H54 (cell line): ENCODE data around the gene ZNF575.

Experiments used
- DNase-seq: peaks from one replicate; pipeline ENCODE4 v3.0.0; 2011; ENCODE audit warnings: low spot score, mixed read lengths; ENCODE audit not compliant: insufficient read length
- FAIRE-seq: peaks from 3 replicates; lab custom pipeline; 2011; peaks lifted over from hg19 to GRCh38; lab: Jason Lieb, UNC
- POLR2A ChIP-seq: IDR thresholded peaks from 2 replicates; pipeline ENCODE4 v1.6.1; 2011; ENCODE audit warnings: low read depth, mild to moderate bottlenecking, low read length

Gene ZNF575, protein sequence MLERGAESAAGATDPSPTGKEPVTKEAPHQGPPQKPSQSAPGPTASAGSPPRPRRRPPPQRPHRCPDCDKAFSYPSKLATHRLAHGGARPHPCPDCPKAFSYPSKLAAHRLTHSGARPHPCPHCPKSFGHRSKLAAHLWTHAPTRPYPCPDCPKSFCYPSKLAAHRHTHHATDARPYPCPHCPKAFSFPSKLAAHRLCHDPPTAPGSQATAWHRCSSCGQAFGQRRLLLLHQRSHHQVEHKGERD

DNA sequence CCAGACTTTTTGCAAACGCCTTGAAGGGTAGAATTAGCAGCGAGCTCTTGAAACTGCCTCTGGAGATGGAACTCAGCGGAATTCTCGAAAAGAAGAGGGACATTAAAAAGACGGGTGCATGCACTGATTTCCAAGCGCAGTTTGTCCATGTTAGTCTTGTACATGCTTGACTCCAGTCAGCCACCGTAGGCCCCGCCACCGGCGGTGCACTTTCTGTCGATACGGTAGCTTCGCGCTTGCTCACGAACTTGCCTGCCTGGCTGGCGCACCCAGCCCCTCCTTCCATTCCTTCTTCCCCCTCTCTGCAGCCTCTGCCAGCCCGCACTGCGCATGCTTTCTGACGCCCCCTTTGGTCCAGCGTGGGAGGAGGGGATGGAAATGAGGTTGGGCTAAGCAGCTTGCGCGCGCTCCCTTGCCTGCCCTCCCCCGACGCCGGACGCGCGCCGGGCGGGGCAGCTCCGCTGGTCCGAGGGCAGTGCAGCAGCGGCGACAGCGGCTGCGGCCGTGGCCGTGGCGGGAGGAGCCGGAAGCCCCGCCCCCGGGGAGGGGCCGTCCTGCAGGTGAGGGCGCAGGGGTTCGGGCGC lies at the start of gene ZNF575:
TSS of gene ZNF575 (plus strand) at position 227 of the 584 bp plus-strand sequence. CDS start 1,235 bp downstream, outside the sequence.
- peak; percentile 94 for DNase-seq
- FAIRE-seq, result no peak

DNA sequence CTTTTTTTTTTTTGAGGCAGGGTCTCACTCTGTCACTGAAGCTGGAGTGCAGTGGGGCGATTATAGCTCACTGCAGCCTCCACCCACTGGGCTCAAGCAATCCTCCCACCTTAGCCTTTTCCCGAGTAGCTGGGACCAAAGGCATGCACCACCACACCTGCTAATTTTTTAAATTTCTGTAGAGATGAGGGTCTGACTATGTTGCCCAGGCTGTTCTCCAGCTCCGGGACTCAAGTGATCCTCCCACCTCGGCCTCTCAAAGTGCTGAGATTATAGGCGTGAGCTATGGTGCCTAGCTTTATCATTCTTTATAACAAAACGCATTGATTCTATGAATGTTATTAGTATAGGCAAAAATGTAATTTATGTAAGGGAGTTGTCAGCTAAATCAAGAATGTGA lies 49.7 kb upstream of the ZNF575 start:
- FAIRE-seq (no peak), DNase-seq (no peak)
- no peak for TF ChIP-seq POLR2A

More for the DNA sequence above, at the start of gene ZNF575:
- peak; percentile 43 for TF ChIP-seq POLR2A

DNA sequence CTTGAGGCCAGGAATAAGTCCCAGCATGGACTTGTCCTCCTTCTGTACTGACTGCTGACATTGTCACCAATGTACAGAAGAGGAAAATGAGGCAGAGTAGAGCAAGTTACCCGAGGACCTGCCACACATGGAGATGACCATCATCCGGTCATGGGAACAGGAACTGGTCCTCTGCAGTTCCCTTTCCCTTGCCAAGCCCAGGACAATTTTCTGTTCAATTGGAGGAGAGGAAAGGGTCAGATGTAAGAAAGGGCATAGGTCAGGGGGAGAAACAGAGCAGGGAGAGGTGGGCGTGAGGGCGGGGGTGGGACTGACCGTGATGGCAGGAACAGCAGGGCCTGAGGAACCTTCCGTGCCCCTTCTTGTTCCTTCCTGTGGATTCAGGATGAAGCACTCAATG lies 47.0 kb upstream of the ZNF575 start:
- FAIRE-seq, result no peak
- no peak for DNase-seq
- TF ChIP-seq POLR2A, result no peak

DNA sequence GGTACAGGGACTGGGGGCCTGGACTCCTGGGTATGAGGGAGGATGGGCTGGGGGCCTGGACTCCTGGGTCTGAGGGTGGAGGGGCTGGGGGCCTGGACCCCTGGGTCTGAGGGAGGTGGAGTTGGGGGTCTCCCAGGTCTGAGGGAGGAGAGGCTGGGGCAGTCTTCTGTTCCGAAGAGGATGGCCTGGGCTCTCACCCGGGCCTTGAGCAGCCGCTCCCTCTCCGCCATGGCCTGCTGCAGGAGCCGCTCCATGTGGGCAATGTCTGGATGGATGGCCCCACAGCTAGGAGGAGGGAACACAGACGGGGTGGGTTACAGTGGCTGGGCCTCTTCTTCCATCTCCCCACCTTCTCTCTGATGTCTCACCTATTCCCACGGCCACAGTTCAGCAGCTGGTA lies 46.6 kb upstream of the ZNF575 start:
- no peak for TF ChIP-seq POLR2A
- FAIRE-seq (no peak), DNase-seq (no peak)

DNA sequence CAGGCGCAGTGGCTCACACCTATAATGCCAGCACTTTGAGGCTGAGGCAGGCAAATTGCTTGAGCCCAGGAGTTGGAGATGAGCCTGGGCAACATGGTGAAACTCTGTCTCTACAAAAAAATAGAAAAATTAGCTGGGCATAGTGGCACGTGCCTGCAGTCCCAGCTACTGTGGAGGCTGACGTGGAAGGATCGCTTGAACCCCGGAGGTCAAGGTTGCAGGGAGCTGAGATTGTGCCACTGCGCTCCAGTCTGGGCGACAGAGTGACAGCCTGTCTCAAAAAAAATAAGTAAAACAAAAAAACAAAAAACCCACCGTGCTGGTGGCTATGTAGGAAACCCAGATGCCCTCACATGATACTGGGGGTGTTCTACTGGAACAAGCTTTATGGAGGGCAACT lies 44.8 kb upstream of the ZNF575 start:
- FAIRE-seq (no peak), DNase-seq (no peak)
- TF ChIP-seq POLR2A, result no peak

DNA sequence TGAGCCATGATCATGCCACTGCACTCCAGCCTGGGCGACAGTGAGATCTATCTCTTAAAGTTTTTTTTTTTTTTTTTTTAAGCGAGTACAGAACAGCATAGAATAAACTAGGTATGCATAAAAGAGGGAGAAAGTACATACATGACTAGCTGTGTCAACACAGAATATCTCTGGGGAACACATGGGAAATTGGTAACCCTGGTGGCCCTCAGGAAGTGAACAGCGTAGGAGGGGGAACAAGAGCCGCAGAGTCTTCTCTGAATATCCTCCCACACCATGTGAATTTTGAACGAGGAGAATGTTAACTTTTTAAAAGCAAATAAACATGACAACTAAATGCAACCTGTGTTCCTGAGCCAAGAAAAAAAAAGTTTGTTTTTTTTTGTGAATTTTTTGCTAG lies 43.7 kb upstream of the ZNF575 start:
- FAIRE-seq, result no peak
- no peak for DNase-seq
- no peak for TF ChIP-seq POLR2A

DNA sequence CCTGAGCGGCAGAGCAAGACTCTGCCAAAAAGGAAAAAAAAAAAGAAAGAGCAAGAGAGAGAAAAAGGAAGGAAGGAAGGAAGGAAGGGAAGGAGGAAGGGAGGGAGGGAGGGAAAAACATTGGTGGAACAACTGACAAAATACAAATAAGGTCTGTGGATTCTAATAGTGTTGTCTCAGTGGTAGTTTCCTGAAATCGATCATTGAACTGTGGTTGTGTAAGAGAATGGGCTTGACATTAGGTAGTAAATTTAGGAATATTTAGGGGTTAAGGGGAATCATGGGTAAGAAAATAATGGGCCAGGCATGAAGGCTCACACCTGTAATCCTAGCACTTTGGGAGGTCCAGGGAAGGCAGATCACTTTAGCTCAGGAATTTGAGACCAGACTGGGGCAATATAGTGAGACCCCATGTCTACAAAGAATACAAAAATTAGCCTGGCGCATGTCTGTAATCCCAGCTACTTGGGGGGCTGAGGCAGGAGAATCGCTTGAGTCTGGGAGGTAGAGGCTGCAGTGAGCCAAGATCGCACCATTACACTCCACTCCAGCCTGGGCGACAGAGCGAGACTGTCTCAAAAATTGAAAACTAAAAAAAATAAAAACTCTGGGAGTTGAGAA lies 42.9 kb upstream of the ZNF575 start:
- FAIRE-seq (no peak), DNase-seq (no peak)
- TF ChIP-seq POLR2A, result no peak

DNA sequence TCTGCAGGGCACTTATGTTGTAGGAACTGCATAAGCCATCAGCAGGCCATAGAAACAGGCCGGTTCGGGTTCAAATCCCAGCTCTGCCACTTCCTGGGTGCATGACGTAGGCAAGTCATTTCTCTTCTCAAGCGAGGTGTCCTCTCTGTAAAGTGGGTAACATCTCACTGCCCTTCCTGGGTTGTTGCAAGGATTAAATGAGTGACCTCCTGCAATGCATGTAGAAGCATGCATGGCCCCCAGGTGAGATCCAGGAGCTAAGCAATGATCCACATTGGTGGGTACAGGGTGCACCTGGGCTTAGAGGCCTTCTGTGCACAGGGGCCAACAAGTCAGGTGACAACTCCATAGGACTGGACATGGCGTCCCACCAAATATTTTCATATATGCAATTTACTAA lies 42.2 kb upstream of the ZNF575 start:
- DNase-seq (no peak), FAIRE-seq (no peak)
- TF ChIP-seq POLR2A, result no peak

DNA sequence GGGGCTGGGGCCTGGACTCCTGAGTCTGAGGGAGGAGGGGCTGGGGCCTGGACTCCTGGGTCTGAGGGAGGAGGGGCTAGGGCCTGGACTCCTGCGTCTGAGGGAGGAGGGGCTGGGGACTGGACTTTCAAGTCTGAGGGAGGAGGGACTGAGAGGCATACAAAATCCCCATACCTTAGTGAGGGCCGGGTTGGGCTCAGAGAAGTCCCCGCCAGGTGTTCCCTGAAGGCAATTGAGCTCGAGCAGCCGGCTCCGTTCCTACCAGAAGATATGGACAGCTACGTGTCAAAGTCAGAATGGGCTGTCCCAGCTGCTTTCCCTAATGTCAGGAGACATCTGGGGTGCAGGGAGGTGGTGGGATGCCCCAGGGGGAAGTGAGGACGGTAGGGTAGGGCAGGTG lies 37.9 kb upstream of the ZNF575 start:
- FAIRE-seq (no peak), DNase-seq (no peak)
- no peak for TF ChIP-seq POLR2A

DNA sequence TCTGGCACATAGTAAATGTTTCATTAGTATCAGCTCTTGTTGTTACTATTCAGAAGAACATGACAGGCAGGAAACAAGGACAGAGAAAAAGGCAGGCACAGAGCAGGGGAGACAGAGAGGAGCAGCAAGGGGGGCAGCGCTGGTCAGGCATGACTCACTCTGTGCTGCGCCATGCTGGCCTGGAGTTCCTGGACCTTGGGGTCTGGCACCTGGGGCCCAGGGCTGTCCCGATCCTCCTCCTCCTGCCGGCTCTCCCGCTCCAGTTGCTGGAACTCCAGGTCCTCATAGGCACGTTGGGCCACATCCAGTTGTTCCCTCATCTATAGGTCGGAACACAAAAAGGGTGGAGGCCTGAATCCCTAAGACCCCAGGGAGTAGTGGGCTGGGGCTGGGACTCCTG lies 36.0 kb upstream of the ZNF575 start:
- no peak for TF ChIP-seq POLR2A
- no peak for DNase-seq
- FAIRE-seq, result no peak

DNA sequence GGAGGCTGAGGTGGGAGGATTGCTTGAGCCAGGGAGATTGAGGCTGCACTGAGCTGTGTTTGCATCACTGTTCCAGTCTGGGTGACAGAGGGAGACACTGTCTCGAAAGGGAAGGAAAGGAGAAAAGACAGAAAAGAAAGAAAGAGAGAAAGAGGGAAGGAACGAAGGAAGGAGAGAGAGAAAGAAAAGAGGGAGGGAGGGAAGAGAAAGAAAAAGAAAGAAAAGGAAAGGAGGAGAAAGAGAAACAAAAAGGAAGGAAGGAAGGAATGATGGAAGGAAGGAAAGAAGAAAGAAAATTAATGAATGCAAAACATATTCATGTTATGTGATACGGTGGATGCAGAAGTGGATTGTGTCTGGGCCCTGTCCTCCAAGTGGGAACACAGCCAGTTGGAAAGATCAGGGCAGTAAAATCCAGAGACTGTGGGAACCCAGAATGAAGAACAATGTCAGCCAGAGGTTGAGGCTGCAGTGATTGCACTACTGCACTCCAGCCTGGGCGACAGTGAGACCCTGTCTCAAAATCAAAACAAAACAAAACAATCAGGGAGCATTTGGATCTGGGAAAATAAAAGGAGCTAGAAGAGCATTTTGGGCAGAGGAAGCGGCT lies 34.6 kb upstream of the ZNF575 start:
- DNase-seq (no peak), FAIRE-seq (no peak)
- no peak for TF ChIP-seq POLR2A

DNA sequence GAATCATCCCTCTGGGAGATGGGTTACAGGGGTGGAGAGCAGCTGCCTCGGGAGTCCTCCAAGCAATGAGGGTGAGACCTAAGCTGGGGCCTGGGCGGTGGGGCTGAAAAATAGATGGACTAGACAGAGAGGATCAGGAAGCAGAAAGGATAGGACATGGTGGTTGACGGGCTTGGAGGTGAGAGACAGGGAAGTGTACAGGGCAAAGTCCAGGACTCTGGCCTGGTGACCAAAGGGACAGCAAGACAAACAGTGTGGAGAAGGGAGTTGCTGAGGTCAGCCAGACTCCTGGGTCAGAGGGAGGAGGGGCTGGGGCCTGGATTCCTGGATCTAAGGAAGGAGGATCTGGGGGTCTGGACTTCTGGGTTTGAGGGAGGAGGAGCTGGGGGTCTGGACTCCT lies 33.9 kb upstream of the ZNF575 start:
- TF ChIP-seq POLR2A, result no peak
- no peak for DNase-seq
- FAIRE-seq, result no peak

DNA sequence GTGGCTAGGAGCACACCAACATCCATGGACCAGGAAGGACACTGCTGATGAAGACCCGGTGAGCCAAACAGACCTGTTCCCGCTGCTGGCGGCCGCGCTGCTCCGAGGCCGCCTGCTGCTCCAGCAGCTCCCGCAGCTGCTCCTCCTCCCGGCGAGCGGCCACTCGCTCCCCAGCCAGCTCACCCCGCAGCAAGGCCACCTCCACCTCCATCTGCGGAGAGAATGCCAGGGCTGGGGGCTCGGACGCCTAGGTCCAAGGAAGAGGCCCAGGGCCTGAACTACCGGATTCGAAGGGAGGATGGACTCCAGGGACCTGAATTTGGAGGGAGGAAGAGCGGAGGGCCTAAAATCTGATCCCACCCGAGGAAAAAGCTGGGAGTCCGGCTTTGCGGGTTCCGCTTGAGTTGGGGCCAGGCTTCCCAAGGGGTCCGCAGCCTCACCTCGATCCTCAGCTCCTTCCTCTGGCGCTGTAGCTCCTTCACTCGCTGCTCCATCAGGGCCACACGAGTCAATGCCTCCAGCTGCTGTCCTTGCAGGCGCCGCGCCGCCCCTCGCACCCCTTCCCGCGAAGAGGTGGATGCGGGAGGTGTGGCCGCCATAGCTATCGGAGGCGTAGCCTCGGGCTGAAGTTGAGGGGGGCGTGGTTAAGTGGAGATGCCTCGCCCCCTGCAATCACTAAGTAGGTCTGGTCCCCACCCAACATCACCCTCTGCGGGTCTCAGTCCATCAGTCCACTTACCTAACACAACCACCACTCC lies 31.1 kb upstream of the ZNF575 start:
- FAIRE-seq, result no peak
- no peak for TF ChIP-seq POLR2A
- no peak for DNase-seq

DNA sequence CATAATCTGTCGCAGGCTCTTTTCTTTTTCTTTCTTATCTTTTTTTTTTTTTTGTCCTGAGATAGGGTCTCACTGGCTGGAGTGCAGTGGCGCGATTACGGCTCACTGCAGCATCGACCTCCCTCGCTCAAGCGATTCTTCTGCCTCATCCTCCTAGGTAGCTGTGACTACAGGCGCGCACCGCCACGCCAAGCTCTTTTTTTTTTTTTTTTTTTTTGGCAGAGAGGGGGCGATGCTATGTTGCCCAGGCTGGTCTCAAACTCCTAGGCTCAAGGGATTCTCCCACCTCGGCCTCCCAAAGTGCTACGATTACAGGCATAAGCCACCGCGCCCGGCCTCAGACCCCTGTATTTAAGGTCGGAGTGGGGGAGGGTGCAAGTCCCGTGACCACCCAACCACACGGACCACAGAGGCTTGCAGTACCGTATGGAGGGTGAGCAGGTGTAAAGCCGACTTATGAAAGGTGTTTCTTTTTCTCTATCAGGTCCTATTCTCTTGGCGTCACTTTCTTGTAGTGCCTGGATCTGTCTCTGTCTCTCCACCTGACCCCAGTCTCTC lies 30.5 kb upstream of the ZNF575 start:
- no peak for FAIRE-seq
- no peak for TF ChIP-seq POLR2A
- no peak for DNase-seq
